Measurements from ENCODE around the gene ARMC7.

GRCh38 chr17:75151930-75152329, 42.2 kb downstream of the ARMC7 start:
- TF ChIP-seq CTCF (IDR thresholded peaks at IDR 0.05; ENCODE audit: poor library complexity, severe bottlenecking) (no peak), POLR2AphosphoS5 (IDR thresholded peaks at IDR 0.05) (peak; percentile 26)

Data from neural cell (in vitro differentiated cells).